Measurements from ENCODE around the gene PTDSS2. TPM values are rescaled to one million over a fixed set of nuclear protein-coding genes. Genes with fewer than 3 reads are reported as not detected.
A peak's percentile ranks its signal among the peaks of the same experiment; 100 is the strongest.

PTDSS2 gene
- total and polyA plus RNA-seq, 10 of the 15 experiments (the other 5 are each of a cell fraction or from before 2014, with no cell fraction given) = 0.39 to 21.1 (median 10.8) TPM

- no peak for TF ChIP-seq CEBPZ (IDR thresholded peaks at IDR 0.05; ENCODE audit: low read depth, low read length)
- TF ChIP-seq WRNIP1 (IDR thresholded peaks at IDR 0.05; ENCODE audit: borderline replicate concordance, low read depth, low read length) = no peak
- no peak for TF ChIP-seq NFYA (IDR thresholded peaks at IDR 0.05; ENCODE audit: borderline replicate concordance, low read depth, low read length)
- no peak for TF ChIP-seq ESRRA (IDR thresholded peaks at IDR 0.05; ENCODE audit: low read length)
- TF ChIP-seq SMAD5 (IDR thresholded peaks at IDR 0.05; ENCODE audit: low read depth) = no peak
- TF ChIP-seq SKIL (IDR thresholded peaks at IDR 0.05; ENCODE audit: low read depth, poor library complexity, severe bottlenecking) = no peak
- no peak for TF ChIP-seq KLF5 (IDR thresholded peaks at IDR 0.05; ENCODE audit: partially characterized antibody)
- no peak for TF ChIP-seq ZSCAN29 (IDR thresholded peaks at IDR 0.05)
- no peak for TF ChIP-seq BCL11A (IDR thresholded peaks at IDR 0.05; ENCODE audit: low read depth, low read length)
- no peak for TF ChIP-seq SRF (IDR thresholded peaks at IDR 0.05; ENCODE audit: low read depth in 2 of 2, low read length in 2 of 2)
- no peak for TF ChIP-seq RBBP5 (conservative IDR thresholded peaks at IDR 0.05)
- TF ChIP-seq ZBTB4 (CRISPR knock-in tag; IDR thresholded peaks at IDR 0.05) = no peak
- TF ChIP-seq HDGF (IDR thresholded peaks at IDR 0.05) = no peak
- no peak for TF ChIP-seq ZNF217 (IDR thresholded peaks at IDR 0.05)
- no peak for TF ChIP-seq JUNB (IDR thresholded peaks at IDR 0.05)
- no peak for TF ChIP-seq CBX3 (IDR thresholded peaks at IDR 0.05; ENCODE audit: borderline replicate concordance, low read depth)
- TF ChIP-seq CTCF (IDR thresholded peaks at IDR 0.05 in 2 of 3, conservative IDR thresholded peaks at IDR 0.05 in 1 of 3; ENCODE audit: control insufficient read depth in 2 of 3, extremely low read depth in 1 of 3, insufficient read depth in 1 of 3, low read depth in 3 of 3, low read length in 3 of 3) = peak; percentile 8 to 31 (median 30); a peak in 3 of 6 replicates
Observed at GRCh38 chr11:406796-407650, 43.1 kb upstream of the PTDSS2 start (continued).

Data from GM12878 (cell line).